H1 (cell line): ENCODE data around the gene ZNF511. TPM values are rescaled to one million over a fixed set of nuclear protein-coding genes. Genes with fewer than 3 reads are reported as not detected.
A peak's percentile ranks its signal among the peaks of the same experiment; 100 is the strongest.

ENCODE experiments used
- CTCF ChIA-PET: fragments of 300-600 bp; sonication (Branson Sonifier 250); formaldehyde crosslinking; loops from one replicate; lab custom pipeline; 2021; ENCODE audit not compliant: partially characterized antibody; lab: Charles Lee
- POLR2A ChIA-PET: fragments of 300-600 bp; sonication (Branson Sonifier 250); formaldehyde crosslinking; loops from one replicate; lab custom pipeline; 2021; ENCODE audit warnings: inconsistent platforms; ENCODE audit not compliant: partially characterized antibody; lab: Charles Lee
- DNase-seq, 2 experiments: peaks; one replicate each; pipeline versions ENCODE4 v3.0.0 to v3.0.0-alpha.2; 2010 to 2022; ENCODE audit warnings: low spot score in 2 of 2, low read depth in 1 of 2, mixed read lengths in 1 of 2
- FAIRE-seq: peaks from 2 replicates; lab custom pipeline; 2011; peaks lifted over from hg19 to GRCh38; lab: Jason Lieb, UNC
- H2AFZ ChIP-seq: 2 replicates; pipeline ENCODE4 v1.8.1; 2012; ENCODE audit warnings: low read length, inconsistent platforms
- H2AK5ac ChIP-seq: 2 replicates; pipeline ENCODE4 v1.6.1; 2013; ENCODE audit warnings: low read depth, low read length
- H2BK120ac ChIP-seq: replicated peaks from 2 replicates; pipeline ENCODE3; 2013; ENCODE audit warnings: low read depth, low read length, inconsistent platforms
- H2BK12ac ChIP-seq: 2 replicates; pipeline ENCODE4 v1.6.1; 2013; ENCODE audit warnings: low read depth, low read length
- H2BK15ac ChIP-seq: 2 replicates; pipeline ENCODE4 v1.6.1; 2013; ENCODE audit warnings: low read length
- H2BK20ac ChIP-seq: 2 replicates; pipeline ENCODE4 v1.6.1; 2013; ENCODE audit warnings: low read length
- H2BK5ac ChIP-seq: 2 replicates; pipeline ENCODE4 v1.6.1; 2013; ENCODE audit warnings: low read depth, low read length
- H3K14ac ChIP-seq: 2 replicates; pipeline ENCODE4 v1.6.1; 2013; ENCODE audit warnings: inconsistent platforms; ENCODE audit not compliant: insufficient read length
- H3K18ac ChIP-seq: 2 replicates; pipeline ENCODE4 v1.6.1; 2013; ENCODE audit warnings: low read length; ENCODE audit errors: extremely low read depth
- H3K23ac ChIP-seq: 2 replicates; pipeline ENCODE4 v1.6.1; 2013; ENCODE audit warnings: inconsistent platforms; ENCODE audit not compliant: insufficient read length
- H3K23me2 ChIP-seq: 2 replicates; pipeline ENCODE4 v1.6.1; 2013; ENCODE audit warnings: low read depth, low read length
- H3K27ac ChIP-seq: 2 replicates; pipeline ENCODE4 v1.6.1; 2011; ENCODE audit warnings: low read depth, low read length, inconsistent platforms
- H3K27me3 ChIP-seq, 4 experiments: replicated peaks in 1 of 4; 1 replicate in 1 of 4; 2 replicates in 3 of 4; pipeline versions ENCODE4 v1.6.1 to v1.8.1; 2011 to 2013; ENCODE audit warnings: low read length in 3 of 4, mild to moderate bottlenecking in 3 of 4, inconsistent platforms in 2 of 4, mixed read lengths in 2 of 4, moderate library complexity in 1 of 4; ENCODE audit not compliant: control insufficient read depth in 3 of 4, insufficient read depth in 3 of 4; ENCODE audit errors: extremely low read depth in 1 of 4
- H3K36me3 ChIP-seq, 4 experiments: 2 replicates each; pipeline versions ENCODE4 v1.6.1 to v1.8.1; 2011 to 2013; ENCODE audit warnings: mild to moderate bottlenecking in 4 of 4, low read length in 3 of 4, moderate library complexity in 2 of 4, control low read depth in 1 of 4, inconsistent platforms in 1 of 4; ENCODE audit not compliant: insufficient read depth in 4 of 4, control insufficient read depth in 2 of 4
- H3K4ac ChIP-seq: replicated peaks from 2 replicates; pipeline ENCODE3; 2013; ENCODE audit warnings: low read length, low read depth, mixed read lengths, inconsistent platforms; ENCODE audit not compliant: insufficient read length
- H3K4me1 ChIP-seq, 4 experiments: replicated peaks in 1 of 4; 1 replicate in 1 of 4; 2 replicates in 3 of 4; pipeline versions ENCODE4 v1.6.1 to v1.8.1; 2011 to 2013; ENCODE audit warnings: low read length in 3 of 4, inconsistent platforms in 2 of 4, mixed read lengths in 1 of 4; ENCODE audit not compliant: insufficient read depth in 4 of 4, control insufficient read depth in 3 of 4
- H3K4me2 ChIP-seq, 2 experiments: 2 replicates each; pipeline versions ENCODE4 v1.6.1 to v1.8.1; 2011 to 2013; ENCODE audit warnings: low read depth in 2 of 2, low read length in 2 of 2, control low read depth in 1 of 2, inconsistent platforms in 1 of 2, mild to moderate bottlenecking in 1 of 2; ENCODE audit not compliant: insufficient read depth in 1 of 2
- H3K4me3 ChIP-seq, 4 experiments: fragments of 200-600, 300-600 bp in 1 of 4; sonication (generic), shearing (Covaris generic), sonication (Bioruptor Twin) in 1 of 4; 2 replicates each; pipeline versions ENCODE4 v1.5.1 to v1.8.1; 2011 to 2016; ENCODE audit warnings: low read length in 4 of 4, low read depth in 3 of 4, control low read depth in 2 of 4, inconsistent platforms in 2 of 4, mild to moderate bottlenecking in 2 of 4, mixed read lengths in 1 of 4, moderate library complexity in 1 of 4; ENCODE audit not compliant: insufficient read depth in 2 of 4; ENCODE audit errors: extremely low read depth in 1 of 4
- H3K56ac ChIP-seq: replicated peaks from 2 replicates; pipeline ENCODE3; 2013; ENCODE audit warnings: low read depth, mild to moderate bottlenecking, mixed read lengths, low read length, inconsistent platforms; ENCODE audit not compliant: insufficient read length
- H3K79me1 ChIP-seq: 2 replicates; pipeline ENCODE4 v1.6.1; 2013; ENCODE audit warnings: low read depth, low read length, control low read depth
- H3K79me2 ChIP-seq, 2 experiments: 2 replicates each; pipeline versions ENCODE4 v1.6.1 to v1.8.1; 2012 to 2013; ENCODE audit warnings: low read length in 2 of 2, mild to moderate bottlenecking in 2 of 2, inconsistent platforms in 1 of 2; ENCODE audit not compliant: insufficient read depth in 2 of 2, control insufficient read depth in 1 of 2
- H3K9ac ChIP-seq, 4 experiments: replicated peaks in 1 of 4; 1 replicate in 1 of 4; 2 replicates in 3 of 4; pipeline versions ENCODE4 v1.6.1 to v1.8.1; 2011 to 2013; ENCODE audit warnings: low read depth in 3 of 4, low read length in 3 of 4, control low read depth in 2 of 4, mild to moderate bottlenecking in 2 of 4, moderate library complexity in 2 of 4, inconsistent platforms in 1 of 4; ENCODE audit errors: extremely low read depth in 1 of 4
- H3K9me3 ChIP-seq, 2 experiments: 2 replicates each; pipeline versions ENCODE4 v1.6.1 to v1.8.1; 2012 to 2013; ENCODE audit warnings: mild to moderate bottlenecking in 2 of 2, moderate library complexity in 2 of 2, control low read depth in 1 of 2, inconsistent platforms in 1 of 2, low read depth in 1 of 2, low read length in 1 of 2, mixed read lengths in 1 of 2; ENCODE audit not compliant: insufficient read depth in 2 of 2
- H4K20me1 ChIP-seq, 2 experiments: replicated peaks in 1 of 2; 2 replicates each; pipeline versions ENCODE3 to v1.8.1; 2011 to 2013; ENCODE audit warnings: inconsistent platforms in 2 of 2, low read length in 2 of 2, mild to moderate bottlenecking in 1 of 2; ENCODE audit not compliant: insufficient read depth in 2 of 2, control insufficient read depth in 1 of 2
- H4K5ac ChIP-seq: 2 replicates; pipeline ENCODE4 v1.6.1; 2013; ENCODE audit warnings: low read length, low read depth, mixed read lengths, inconsistent platforms; ENCODE audit not compliant: insufficient read length
- H4K8ac ChIP-seq: 2 replicates; pipeline ENCODE4 v1.8.0; 2013; ENCODE audit warnings: mild to moderate bottlenecking, moderate library complexity, low read length, inconsistent platforms; ENCODE audit not compliant: insufficient read depth; ENCODE audit errors: extremely low read depth
- H4K91ac ChIP-seq: replicated peaks from 2 replicates; pipeline ENCODE3; 2013; ENCODE audit warnings: low read length, mixed read lengths, inconsistent platforms; ENCODE audit not compliant: insufficient read length
- ATF2 ChIP-seq: IDR thresholded peaks from 2 replicates; pipeline ENCODE4 v1.6.1; 2012; ENCODE audit warnings: low read length, inconsistent platforms
- YY1 ChIP-seq: IDR thresholded peaks from 2 replicates; pipeline ENCODE4 v1.6.1; 2011; ENCODE audit warnings: low read depth, mild to moderate bottlenecking, low read length
- WGBS, 2 experiments: shearing (Covaris generic) in 1 of 2; methylation state at CpG; one replicate each; pipeline versions ENCODE4 v1.1.6 to v1.1.7; 2013 to 2015; ENCODE audit warnings: low lambda C conversion rate in 2 of 2, mixed read lengths in 2 of 2, inconsistent platforms in 1 of 2, low coverage in 1 of 2, missing lambda C conversion rate in 1 of 2; ENCODE audit not compliant: insufficient replicate concordance in 2 of 2, insufficient coverage in 1 of 2, insufficient read length in 1 of 2; ENCODE audit errors: extremely low coverage in 1 of 2, missing lambda C conversion rate in 1 of 2; 5-methylcytosine and 5-hydroxymethylcytosine counted together
- polyA plus RNA-seq, 7 experiments: library from polyadenylated mRNA; depleted of rRNA in 3 of 7; stranded (reverse) in 5 of 7; unstranded in 2 of 7; fragments of >200 nt in 5 of 7; fragments of 200-250 nt in 2 of 7; gene quantifications; 1 replicate in 5 of 7; 2 replicates in 1 of 7; 4 replicates in 1 of 7; pipeline versions ENCODE4 v1.2.1 to v1.2.3, GENCODE V29; 2011 to 2013; ENCODE audit warnings: missing spikeins in 2 of 7, mixed read lengths in 2 of 7
- total RNA-seq: library from RNA; stranded (reverse); fragmentation: NEBNext Ultra II Directional; extraction: Animal tissue kit (Norgen Biotek cat#: 25700); gene quantifications from 2 replicates; pipeline ENCODE4 v1.2.1, GENCODE V29; 2021

ZNF511 gene
- total and polyA plus RNA-seq, 2 of the 8 experiments (the other 6 are each of a cell fraction or from before 2014, with no cell fraction given): 55.4 to 71.7 TPM

- H2BK5ac ChIP-seq: 0 out of 2 replicates have a peak overlapping the region, but pooled peaks have one; percentile 35
- no peak overlapping the region for H3K14ac ChIP-seq
- no peak overlapping the region for H2BK15ac ChIP-seq
- no peak overlapping the region for H2BK20ac ChIP-seq
- no peak overlapping the region for H4K91ac ChIP-seq
- DNase-seq (no peak), FAIRE-seq (no peak)
- H4K20me1 ChIP-seq: peaks cover 7 to 15% of the 10 kb centered on the region in 2 experiments
- H3K9me3 ChIP-seq: no peaks in the 10 kb centered on the region
- no peak for TF ChIP-seq ATF2
- TF ChIP-seq YY1: no peak
- no peak overlapping the region for H4K5ac ChIP-seq
- 85% methylated on average over 7 of the region's 13 CpGs; no CpG with 5 or more reads in 1 of the 2 experiments for WGBS, 2 experiments
- 0 out of 2 replicates have a peak overlapping the region, but pooled peaks have one; percentile 33 for H2BK12ac ChIP-seq
- no peak overlapping the region for H3K27ac ChIP-seq
- H3K27me3 ChIP-seq: no peaks in the 10 kb centered on the region; a peak in 1 of 7 replicates
- no peak overlapping the region for H2BK120ac ChIP-seq
- CTCF ChIA-PET: interaction anchor here (0.9 to 3.7 kb wide), 11 partner anchors 8 to 71 kb away, joined by 3 to 32 read pairs (median 4); no protein-coding TSS in a partner anchor
- no peak overlapping the region for H3K4ac ChIP-seq
- no peak overlapping the region for H3K9ac ChIP-seq
- no peak overlapping the region for H3K23ac ChIP-seq
- peaks cover 0 to 21% (median 2%) of the 10 kb centered on the region in 4 experiments; a peak in 4 of 7 replicates for H3K4me1 ChIP-seq
- no peak overlapping the region for H2AK5ac ChIP-seq
- no peak overlapping the region for H3K4me3 ChIP-seq
- no peak overlapping the region for H3K18ac ChIP-seq
- H3K79me2 ChIP-seq: no peaks in the 10 kb centered on the region
- H3K79me1 ChIP-seq: no peaks in the 10 kb centered on the region; the same call in 1 of the 2 replicates
- H3K56ac ChIP-seq: no peak overlapping the region
- no peak overlapping the region for H3K4me2 ChIP-seq
- peaks cover 4% of the 10 kb centered on the region; the same call in 1 of the 2 replicates for H3K23me2 ChIP-seq
- no peak overlapping the region for H2AFZ ChIP-seq
- POLR2A ChIA-PET: interaction anchor here (1.1 to 2.7 kb wide), 5 partner anchors 9 to 27 kb away, joined by 3 to 9 read pairs (median 7); no protein-coding TSS in a partner anchor
- no peak overlapping the region for H4K8ac ChIP-seq
- no peaks in the 10 kb centered on the region; a peak in 1 of 8 replicates for H3K36me3 ChIP-seq
Observed at GRCh38 chr10:133350950-133351329, 42.2 kb downstream of the ZNF511 start.
